Measurements from ENCODE around the gene SMARCC2.

SMARCC2 gene

GRCh38 chr12:56231184-56231582 is 41.9 kb upstream of the SMARCC2 start:
- no peak overlapping the region for H3K27ac ChIP-seq (ENCODE audit: extremely low read depth, low read depth, low read length)
- H3K36me3 ChIP-seq (ENCODE audit: control insufficient read depth in 2 of 2, insufficient read depth in 1 of 2, low read length in 2 of 2): peaks cover 6 to 18% of the 10 kb centered on the region in 2 experiments; a peak in 2 of 3 replicates
- H3K4me1 ChIP-seq (ENCODE audit: control insufficient read depth, insufficient read depth, low read length): no peaks in the 10 kb centered on the region
- ChIA-PET POLR2A (interaction anchor here (0.6 to 2.6 kb wide), 3 partner anchors 9 to 457 kb away, joined by 3 to 7 read pairs (median 4); partner anchors contain the start of gene RNF41), CTCF (interaction anchor here (0.6 to 1.4 kb wide), 5 partner anchors 25 to 108 kb away, joined by 3 to 4 read pairs (median 3); partner anchors contain the start of gene ANKRD52)
- H3K4me3 ChIP-seq (ENCODE audit: low read depth, low read length): no peak overlapping the region
- H3K9me3 ChIP-seq (ENCODE audit: control insufficient read depth, insufficient read depth, low read depth, low read length): no peaks in the 10 kb centered on the region
- TF ChIP-seq OVOL3 (tag by site-specific recombination; IDR thresholded peaks at IDR 0.05) (no peak), ZNF19 (tag by site-specific recombination; IDR thresholded peaks at IDR 0.05; ENCODE audit: low read depth) (no peak), BCL6B (tag by site-specific recombination; IDR thresholded peaks at IDR 0.05) (no peak), ZNF488 (tag by site-specific recombination; IDR thresholded peaks at IDR 0.05) (no peak)

GRCh38 chr12:56230432-56231183 is 41.3 kb upstream of the SMARCC2 start:
- H3K9me3 ChIP-seq (ENCODE audit: control insufficient read depth, insufficient read depth, low read depth, low read length): no peaks in the 10 kb centered on the region
- TF ChIP-seq SP3 (tag by site-specific recombination; IDR thresholded peaks at IDR 0.05) (no peak), ZNF514 (tag by site-specific recombination; IDR thresholded peaks at IDR 0.05) (no peak), ZSCAN23 (tag by site-specific recombination; IDR thresholded peaks at IDR 0.05) (no peak), OVOL3 (tag by site-specific recombination; IDR thresholded peaks at IDR 0.05) (no peak), ZNF169 (tag by site-specific recombination; IDR thresholded peaks at IDR 0.05) (no peak), ZNF707 (tag by site-specific recombination; IDR thresholded peaks at IDR 0.05) (no peak), ZNF112 (tag by site-specific recombination; IDR thresholded peaks at IDR 0.05) (no peak), ZNF202 (tag by site-specific recombination; IDR thresholded peaks at IDR 0.05; ENCODE audit: borderline replicate concordance) (no peak)
- CTCF ChIA-PET: interaction anchor here (0.6 to 1.4 kb wide), 3 partner anchors 24 to 58 kb away, joined by 3 read pairs; no protein-coding TSS in a partner anchor
- no peak overlapping the region for H3K4me3 ChIP-seq (ENCODE audit: low read depth, low read length)
- POLR2A ChIA-PET: interaction anchor here (0.6 to 2.6 kb wide), 4 partner anchors 9 to 487 kb away, joined by 3 to 7 read pairs (median 4); partner anchors contain the start of gene RNF41
- H3K4me1 ChIP-seq (ENCODE audit: control insufficient read depth, insufficient read depth, low read length): no peaks in the 10 kb centered on the region
- no peak overlapping the region for H3K27ac ChIP-seq (ENCODE audit: extremely low read depth, low read depth, low read length)
- peaks cover 9 to 21% of the 10 kb centered on the region in 2 experiments; a peak in 2 of 3 replicates for H3K36me3 ChIP-seq (ENCODE audit: control insufficient read depth in 2 of 2, insufficient read depth in 1 of 2, low read length in 2 of 2)

GRCh38 chr12:56229916-56230431 is 40.7 kb upstream of the SMARCC2 start, which contains the start of gene SLC39A5:
SLC39A5 (plus strand) TSS chr12:56230051; CDS start chr12:56231275, 1,224 bp downstream.
- POLR2A ChIA-PET: interaction anchor here (0.6 to 2.6 kb wide), 2 partner anchors 8 to 55 kb away, joined by 3 to 7 read pairs; partner anchors contain the start of gene RNF41
- CTCF ChIA-PET: interaction anchor here (0.6 kb wide), 1 partner anchor 59 kb away, joined by 3 read pairs; no protein-coding TSS in a partner anchor
- H3K27ac ChIP-seq (ENCODE audit: extremely low read depth, low read depth, low read length): no peak within 1 kb of the TSS
- H3K4me1 ChIP-seq (ENCODE audit: control insufficient read depth, insufficient read depth, low read length): 0 out of 2 replicates have a peak, but pooled peaks cover 3% of the 10 kb centered on the region
- H3K4me3 ChIP-seq (ENCODE audit: low read depth, low read length): no peak within 1 kb of the TSS
- TF ChIP-seq ZNF776 (tag by site-specific recombination; IDR thresholded peaks at IDR 0.05; ENCODE audit: borderline replicate concordance) (no peak), ZNF202 (tag by site-specific recombination; IDR thresholded peaks at IDR 0.05; ENCODE audit: borderline replicate concordance) (no peak), KLF17 (tag by site-specific recombination; IDR thresholded peaks at IDR 0.05) (no peak), ZXDB (tag by site-specific recombination; IDR thresholded peaks at IDR 0.05) (no peak), ZNF449 (tag by site-specific recombination; IDR thresholded peaks at IDR 0.05) (no peak), ZNF677 (tag by site-specific recombination; IDR thresholded peaks at IDR 0.05) (0 out of 2 replicates have a peak, but pooled peaks have one; percentile 23), ZNF792 (tag by site-specific recombination; IDR thresholded peaks at IDR 0.05) (no peak), ZSCAN30 (tag by site-specific recombination; IDR thresholded peaks at IDR 0.05) (no peak), ZNF18 (tag by site-specific recombination; IDR thresholded peaks at IDR 0.05) (no peak), ZBTB17 (tag by site-specific recombination; IDR thresholded peaks at IDR 0.05) (peak; percentile 55; the same call in 1 of the 2 replicates)
- peaks cover 9 to 24% of the 10 kb centered on the region in 2 experiments; a peak in 2 of 3 replicates for H3K36me3 ChIP-seq (ENCODE audit: control insufficient read depth in 2 of 2, insufficient read depth in 1 of 2, low read length in 2 of 2)
- H3K9me3 ChIP-seq (ENCODE audit: control insufficient read depth, insufficient read depth, low read depth, low read length): no peaks in the 10 kb centered on the region

Measured in HEK293 (cell line).